Sigmoid colon (tissue), 4 donors: Measurements from ENCODE around the gene GPR137C.

Experiments
- CTCF ChIP-seq, 4 experiments: fragments of 450-650 bp in 3 of 4; fragments of 200-600 bp in 1 of 4; IDR thresholded peaks; one replicate each; pipeline ENCODE4 v1.5.1; 2016 to 2019; ENCODE audit warnings: antibody characterized with exemption in 4 of 4, mild to moderate bottlenecking in 3 of 4, moderate library complexity in 2 of 4
- EP300 ChIP-seq, 4 donors: sonication (generic); formaldehyde crosslinking; IDR thresholded peaks; one replicate each; pipeline ENCODE4 v1.6.1; 2017; ENCODE audit warnings: antibody characterized with exemption in 4 of 4
- POLR2A ChIP-seq, 2 donors: fragments of 450-650 bp; IDR thresholded peaks; one replicate each; pipeline ENCODE4 v1.6.1; 2016; ENCODE audit warnings: antibody characterized with exemption in 2 of 2, mild to moderate bottlenecking in 2 of 2, moderate library complexity in 2 of 2
- POLR2AphosphoS5 ChIP-seq, 4 donors: sonication (generic); formaldehyde crosslinking; IDR thresholded peaks; one replicate each; pipeline ENCODE4 v1.6.1; 2017; ENCODE audit warnings: antibody characterized with exemption in 4 of 4

- TF ChIP-seq EP300 (IDR thresholded peaks at IDR 0.05), result no peak
- no peak for TF ChIP-seq POLR2A (IDR thresholded peaks at IDR 0.05)
- TF ChIP-seq CTCF (IDR thresholded peaks at IDR 0.05), result no peak
- TF ChIP-seq POLR2AphosphoS5 (IDR thresholded peaks at IDR 0.05), result no peak
Observed at GRCh38 chr14:52546318-52546670, 6.3 kb upstream of the GPR137C start.
